Astrocyte (in vitro differentiated cells and primary cell): ENCODE results near the gene LSM2. TPM values are rescaled to one million over a fixed set of nuclear protein-coding genes. Genes with fewer than 3 reads are reported as not detected.

Source experiments
- DNase-seq: peaks from one replicate; pipeline ENCODE4 v3.0.0-alpha.2; 2010; ENCODE audit warnings: low read depth
- FAIRE-seq: peaks from 2 replicates; lab custom pipeline; 2011; peaks lifted over from hg19 to GRCh38; lab: Jason Lieb, UNC
- H2AFZ ChIP-seq: 2 replicates; pipeline ENCODE4 v1.6.0; 2012; ENCODE audit warnings: low read depth, low read length, inconsistent platforms
- H3K27ac ChIP-seq: 2 replicates; pipeline ENCODE4 v1.5.1; 2011; ENCODE audit warnings: low read depth, low read length, inconsistent platforms
- H3K27me3 ChIP-seq: 2 replicates; pipeline ENCODE4 v1.6.0; 2011; ENCODE audit warnings: low read length, inconsistent platforms; ENCODE audit not compliant: insufficient read depth
- H3K36me3 ChIP-seq: 2 replicates; pipeline ENCODE4 v1.5.1; 2011; ENCODE audit warnings: low read length, inconsistent platforms; ENCODE audit not compliant: insufficient read depth
- H3K4me1 ChIP-seq: 2 replicates; pipeline ENCODE4 v1.5.1; 2011; ENCODE audit warnings: low read length, inconsistent platforms; ENCODE audit not compliant: insufficient read depth
- H3K4me2 ChIP-seq: 2 replicates; pipeline ENCODE4 v1.6.0; 2012; ENCODE audit warnings: low read length, inconsistent platforms
- H3K4me3 ChIP-seq: 2 replicates; pipeline ENCODE4 v1.5.1; 2011; ENCODE audit warnings: low read depth, mild to moderate bottlenecking, low read length, inconsistent platforms; ENCODE audit not compliant: insufficient read depth
- H3K79me2 ChIP-seq: 2 replicates; pipeline ENCODE4 v1.6.0; 2012; ENCODE audit warnings: mild to moderate bottlenecking, low read length, inconsistent platforms; ENCODE audit not compliant: insufficient read depth
- H3K9ac ChIP-seq: 2 replicates; pipeline ENCODE4 v1.6.0; 2012; ENCODE audit warnings: mild to moderate bottlenecking, low read length, inconsistent platforms
- H3K9me3 ChIP-seq: 2 replicates; pipeline ENCODE4 v1.5.1; 2012; ENCODE audit warnings: low read depth, mild to moderate bottlenecking, low read length, inconsistent platforms; ENCODE audit not compliant: insufficient read depth
- H4K20me1 ChIP-seq: 2 replicates; pipeline ENCODE4 v1.6.0; 2012; ENCODE audit warnings: low read length, inconsistent platforms; ENCODE audit not compliant: insufficient read depth
- H3K27ac Mint-ChIP-seq: one replicate; pipeline ENCODE4 v1.8.0; 2021; ENCODE audit warnings: mild to moderate bottlenecking, mixed read lengths; ENCODE audit not compliant: unreplicated experiment
- H3K27me3 Mint-ChIP-seq: one replicate; pipeline ENCODE4 v1.8.0; 2021; ENCODE audit warnings: low read depth, mixed read lengths; ENCODE audit not compliant: unreplicated experiment
- H3K36me3 Mint-ChIP-seq: one replicate; pipeline ENCODE4 v1.8.0; 2021; ENCODE audit warnings: low read depth, mixed read lengths; ENCODE audit not compliant: unreplicated experiment
- H3K4me1 Mint-ChIP-seq: one replicate; pipeline ENCODE4 v1.8.0; 2021; ENCODE audit warnings: low read depth, mixed read lengths; ENCODE audit not compliant: unreplicated experiment
- H3K4me3 Mint-ChIP-seq: one replicate; pipeline ENCODE4 v1.8.0; 2021; ENCODE audit warnings: mild to moderate bottlenecking, moderate library complexity, mixed read lengths; ENCODE audit not compliant: unreplicated experiment
- H3K9me3 Mint-ChIP-seq: one replicate; pipeline ENCODE4 v1.8.0; 2021; ENCODE audit warnings: mild to moderate bottlenecking, mixed read lengths; ENCODE audit not compliant: unreplicated experiment
- CTCF ChIP-seq: IDR thresholded peaks from 2 replicates; pipeline ENCODE4 v1.5.1; 2011; ENCODE audit warnings: low read depth, mild to moderate bottlenecking, inconsistent platforms, low read length, moderate library complexity; ENCODE audit not compliant: insufficient read depth
- EZH2 ChIP-seq: IDR thresholded peaks from 2 replicates; pipeline ENCODE4 v1.6.1; 2012; ENCODE audit warnings: mild to moderate bottlenecking, low read length, inconsistent platforms; ENCODE audit not compliant: insufficient read depth
- total RNA-seq: library from RNA; stranded (reverse); gene quantifications from 2 replicates; pipeline ENCODE4 v1.2.1, GENCODE V29; 2021

LSM2 gene
- total RNA-seq, 1 donor from 2014 or later: 43.8 TPM

DNA sequence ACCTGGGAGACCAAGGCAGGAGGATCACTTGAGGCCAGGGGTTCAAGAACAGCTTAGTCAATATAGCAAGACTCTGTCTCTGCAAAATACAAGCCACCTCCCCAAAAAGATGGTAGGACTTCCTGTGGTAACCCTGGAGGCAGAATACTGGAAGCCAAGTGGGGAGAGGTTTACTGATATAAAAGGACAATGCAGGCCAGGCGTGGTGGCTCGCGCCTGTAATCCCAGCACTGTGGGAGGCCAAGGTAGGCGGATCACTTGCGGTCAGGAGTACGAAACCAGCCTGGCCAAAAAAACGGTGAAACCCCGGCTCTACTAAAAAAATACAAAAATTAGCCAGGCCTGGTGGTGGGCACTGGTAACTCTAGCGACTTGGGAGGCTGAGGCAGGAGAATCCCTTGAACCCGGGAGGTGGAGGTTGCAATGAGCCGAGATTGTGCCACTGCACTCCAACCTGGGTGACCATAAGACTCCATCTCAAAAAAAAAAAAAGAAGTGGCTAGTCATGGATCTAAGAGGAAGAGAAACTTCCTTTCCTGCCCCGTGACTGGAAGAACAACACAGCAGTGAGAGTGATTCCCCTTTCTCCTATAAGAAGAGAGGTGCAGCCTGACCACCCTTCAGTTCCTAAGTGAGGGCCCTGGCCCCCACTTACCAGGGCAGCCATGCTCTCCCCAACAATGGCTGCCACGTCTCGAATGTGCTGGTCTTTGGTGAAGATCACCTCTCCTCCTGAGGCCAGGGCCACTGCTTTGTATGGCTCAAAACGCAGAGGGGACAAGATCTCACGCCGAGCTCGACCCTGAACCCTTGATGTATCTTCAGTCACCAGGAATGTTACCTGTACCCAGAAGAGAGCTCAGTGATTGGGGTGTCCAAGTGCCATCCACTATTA, 38.2 kb downstream of the LSM2 start:
- H3K9me3 ChIP-seq: no peaks in the 10 kb centered on the region
- no peak overlapping the region for H2AFZ ChIP-seq
- no peak for DNase-seq
- H3K27ac ChIP-seq: no peak overlapping the region
- no peaks in the 10 kb centered on the region for H4K20me1 ChIP-seq
- Mint-ChIP-seq H3K4me1 (peaks cover 2% of the 10 kb centered on the region), H3K27ac (no peak overlapping the region), H3K27me3 (no peaks in the 10 kb centered on the region), H3K9me3 (no peaks in the 10 kb centered on the region), H3K4me3 (no peak overlapping the region), H3K36me3 (peaks cover 5% of the 10 kb centered on the region)
- H3K9ac ChIP-seq: no peak overlapping the region
- H3K36me3 ChIP-seq: no peaks in the 10 kb centered on the region
- TF ChIP-seq CTCF (no peak), EZH2 (no peak)
- peaks cover 9% of the 10 kb centered on the region for H3K4me1 ChIP-seq
- no peak for FAIRE-seq
- no peak overlapping the region for H3K4me3 ChIP-seq
- H3K27me3 ChIP-seq: no peaks in the 10 kb centered on the region
- H3K4me2 ChIP-seq: no peak overlapping the region
- H3K79me2 ChIP-seq: no peaks in the 10 kb centered on the region

DNA sequence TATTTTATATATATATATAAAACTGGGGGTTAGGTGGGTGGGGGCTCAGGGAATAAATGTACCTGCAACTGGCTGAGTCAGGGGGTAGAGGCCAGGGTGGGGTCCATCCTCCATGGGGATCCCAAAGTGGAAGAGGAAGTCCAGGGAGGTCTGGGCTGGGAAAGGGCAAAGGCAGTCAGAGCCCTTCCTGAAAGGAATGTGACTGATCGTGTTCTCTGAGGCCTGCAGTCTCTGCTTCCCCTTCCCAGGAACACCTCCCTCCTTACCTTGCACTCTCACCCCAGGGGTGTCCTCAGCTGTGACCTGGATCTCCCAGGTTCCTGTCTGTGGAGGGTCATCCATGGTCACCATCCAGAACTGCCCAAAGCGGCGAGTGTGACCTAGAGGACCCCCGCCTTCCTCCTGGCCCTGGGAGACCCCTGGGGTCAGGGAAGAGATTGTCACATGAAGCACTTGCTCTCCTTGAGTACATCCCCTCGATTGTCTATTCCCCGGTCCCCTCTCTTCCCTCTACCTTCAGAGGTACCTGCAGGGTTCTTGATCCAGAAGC, 39.6 kb downstream of the LSM2 start:
- H3K27me3 Mint-ChIP-seq: no peaks in the 10 kb centered on the region
- no peak overlapping the region for H2AFZ ChIP-seq
- no peak overlapping the region for H3K4me3 Mint-ChIP-seq
- no peak for DNase-seq
- no peak for TF ChIP-seq EZH2
- TF ChIP-seq CTCF: no peak
- H3K9me3 Mint-ChIP-seq: no peaks in the 10 kb centered on the region
- FAIRE-seq: no peak
- no peaks in the 10 kb centered on the region for H3K27me3 ChIP-seq
- no peak overlapping the region for H3K4me2 ChIP-seq
- H3K36me3 ChIP-seq: no peaks in the 10 kb centered on the region
- H4K20me1 ChIP-seq: no peaks in the 10 kb centered on the region
- H3K79me2 ChIP-seq: no peaks in the 10 kb centered on the region
- peaks cover 12% of the 10 kb centered on the region for H3K4me1 ChIP-seq
- H3K27ac ChIP-seq: no peak overlapping the region
- H3K4me1 Mint-ChIP-seq: peaks cover 6% of the 10 kb centered on the region
- no peak overlapping the region for H3K27ac Mint-ChIP-seq
- no peak overlapping the region for H3K4me3 ChIP-seq
- H3K36me3 Mint-ChIP-seq: peaks cover 6% of the 10 kb centered on the region
- H3K9me3 ChIP-seq: no peaks in the 10 kb centered on the region
- no peak overlapping the region for H3K9ac ChIP-seq
